Measurements from ENCODE around the gene BLOC1S4. TPM values are rescaled to one million over a fixed set of nuclear protein-coding genes. Genes with fewer than 3 reads are reported as not detected.
"Not testable (repeated sequence)": the region's sequence is repeated elsewhere in the genome, so short reads cannot be mapped to it uniquely, and the experiment has no call there.

BLOC1S4 gene
- total RNA-seq, 2 donors from 2014 or later: 19.2 to 20.8 TPM

DNA sequence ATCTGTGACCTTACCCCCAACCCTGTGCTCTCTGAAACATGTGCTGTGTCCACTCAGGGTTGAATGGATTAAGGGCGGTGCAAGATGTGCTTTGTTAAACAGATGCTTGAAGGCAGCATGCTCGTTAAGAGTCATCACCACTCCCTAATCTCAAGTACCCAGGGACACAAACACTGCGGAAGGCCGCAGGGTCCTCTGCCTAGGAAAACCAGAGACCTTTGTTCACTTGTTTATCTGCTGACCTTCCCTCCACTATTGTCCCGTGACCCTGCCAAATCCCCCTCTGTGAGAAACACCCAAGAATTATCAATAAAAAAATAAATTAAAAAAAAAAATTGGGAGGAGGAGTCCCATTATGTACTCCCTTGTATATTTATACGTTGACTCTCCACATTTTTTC, 40.4 kb downstream of the BLOC1S4 start:
- not testable (repeated sequence) for H3K9me3 ChIP-seq (ENCODE audit: control insufficient read depth, low read length, poor library complexity, severe bottlenecking); ATAC-seq; H3K27ac Mint-ChIP-seq; DNase-seq; H3K4me3 Mint-ChIP-seq; H3K36me3 Mint-ChIP-seq (ENCODE audit: low read depth); H3K27me3 Mint-ChIP-seq
- H3K4me1 Mint-ChIP-seq: peaks cover 13% of the 10 kb centered on the region

DNA sequence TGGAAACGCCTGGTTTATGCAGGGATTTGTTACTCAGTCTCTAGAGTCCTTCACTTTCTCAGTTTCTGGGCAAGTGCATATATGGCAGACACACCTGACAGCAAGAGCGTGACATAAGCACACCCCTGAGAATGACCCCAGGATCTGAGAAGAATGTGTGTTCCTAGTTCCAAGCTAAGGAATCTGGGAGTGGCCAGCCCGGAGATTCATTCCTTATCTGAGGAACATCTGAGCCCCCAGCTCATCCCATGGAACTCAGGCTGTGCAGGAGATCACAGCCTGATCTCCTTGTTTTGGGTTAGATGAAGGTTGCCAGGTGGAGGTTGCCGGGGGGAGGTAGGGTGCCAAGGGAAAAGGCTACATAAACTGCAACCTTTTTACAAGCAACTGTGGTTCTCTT, 42.8 kb downstream of the BLOC1S4 start:
- DNase-seq (no peak), ATAC-seq (no peak)
- H3K9me3 ChIP-seq (ENCODE audit: control insufficient read depth, low read length, poor library complexity, severe bottlenecking): no peaks in the 10 kb centered on the region
- no peaks in the 10 kb centered on the region for H3K36me3 Mint-ChIP-seq (ENCODE audit: low read depth)
- H3K27me3 Mint-ChIP-seq: peaks cover 7% of the 10 kb centered on the region
- peaks cover 6% of the 10 kb centered on the region for H3K4me1 Mint-ChIP-seq
- no peak overlapping the region for H3K4me3 Mint-ChIP-seq
- no peak overlapping the region for H3K27ac Mint-ChIP-seq

DNA sequence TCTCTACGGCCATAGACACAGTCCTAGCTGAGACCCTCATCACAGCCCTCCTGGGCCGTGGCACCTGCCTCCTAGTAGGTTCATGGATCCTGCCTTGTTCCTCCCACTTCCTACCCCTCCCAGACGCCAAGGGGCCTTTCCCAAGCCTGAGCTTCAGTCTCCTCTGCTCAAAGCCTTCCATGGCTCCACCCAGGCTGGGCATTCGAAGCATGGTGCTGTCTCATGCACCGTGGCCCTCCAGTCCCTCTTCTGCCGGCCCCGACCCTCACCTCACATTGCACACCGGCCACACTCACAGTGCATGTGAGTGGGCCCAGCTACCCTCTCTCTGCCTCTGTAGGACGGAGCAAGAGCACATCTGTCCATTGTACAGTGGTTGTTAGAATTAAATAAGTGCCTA, 44.9 kb downstream of the BLOC1S4 start:
- H3K4me3 Mint-ChIP-seq: no peak overlapping the region
- no peaks in the 10 kb centered on the region for H3K9me3 ChIP-seq (ENCODE audit: control insufficient read depth, low read length, poor library complexity, severe bottlenecking)
- H3K27ac Mint-ChIP-seq: no peak overlapping the region
- DNase-seq (no peak), ATAC-seq (no peak)
- peaks cover 10% of the 10 kb centered on the region for H3K4me1 Mint-ChIP-seq
- peaks cover 7% of the 10 kb centered on the region for H3K27me3 Mint-ChIP-seq
- no peaks in the 10 kb centered on the region for H3K36me3 Mint-ChIP-seq (ENCODE audit: low read depth)

DNA sequence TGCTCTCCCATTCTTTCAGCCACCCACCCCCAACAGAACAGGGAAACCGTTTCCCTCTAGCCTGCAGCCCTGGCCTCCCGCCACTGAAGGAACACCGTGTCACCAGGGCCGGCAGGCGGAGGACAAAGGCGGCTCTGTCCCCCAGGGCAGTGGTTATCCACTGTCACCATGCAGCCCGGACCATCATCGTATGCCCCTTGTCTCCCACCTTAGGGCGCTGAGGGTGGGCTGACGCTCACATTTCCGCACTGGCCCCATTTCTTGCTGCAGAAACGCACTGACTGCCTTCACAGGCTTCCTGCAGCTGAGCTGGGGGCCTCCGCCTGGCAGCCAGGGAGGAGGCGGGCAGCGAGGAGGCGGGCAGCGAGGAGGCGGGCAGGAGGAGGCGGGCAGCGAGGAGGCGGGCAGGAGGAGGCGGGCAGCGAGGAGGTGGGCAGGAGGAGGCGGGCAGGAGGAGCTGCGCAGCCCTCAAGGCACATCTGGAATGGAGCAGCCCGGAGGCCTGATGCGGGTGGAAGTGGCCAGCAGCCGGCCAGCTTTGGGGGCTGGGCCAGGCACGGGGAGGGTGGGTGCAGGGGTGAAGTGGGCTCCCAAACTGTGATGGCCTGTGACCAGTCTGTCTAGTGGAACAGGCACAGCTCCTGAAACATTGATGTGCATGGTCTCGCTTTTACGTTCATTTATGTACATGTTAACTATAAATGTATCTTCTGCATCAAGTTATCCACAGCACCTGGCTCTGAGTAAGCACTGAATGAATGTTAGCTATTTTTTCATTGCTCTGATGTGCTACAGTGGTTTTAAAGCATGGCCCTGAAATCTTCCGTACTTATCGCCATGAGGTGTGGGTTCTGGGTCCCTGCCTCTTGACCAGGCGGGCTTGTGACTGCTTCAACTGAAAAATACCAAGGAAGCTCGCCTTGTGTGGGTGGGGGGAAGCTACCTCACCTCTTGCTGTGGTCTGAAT, 46.0 kb downstream of the BLOC1S4 start:
- H3K36me3 Mint-ChIP-seq (ENCODE audit: low read depth): no peaks in the 10 kb centered on the region
- DNase-seq (peak in 1 of 3 donors; percentile 32), ATAC-seq (no peak)
- H3K27ac Mint-ChIP-seq: no peak overlapping the region
- peaks cover 18% of the 10 kb centered on the region for H3K4me1 Mint-ChIP-seq
- peaks cover 7% of the 10 kb centered on the region for H3K27me3 Mint-ChIP-seq
- H3K4me3 Mint-ChIP-seq: no peak overlapping the region
- H3K9me3 ChIP-seq (ENCODE audit: control insufficient read depth, low read length, poor library complexity, severe bottlenecking): no peaks in the 10 kb centered on the region

DNA sequence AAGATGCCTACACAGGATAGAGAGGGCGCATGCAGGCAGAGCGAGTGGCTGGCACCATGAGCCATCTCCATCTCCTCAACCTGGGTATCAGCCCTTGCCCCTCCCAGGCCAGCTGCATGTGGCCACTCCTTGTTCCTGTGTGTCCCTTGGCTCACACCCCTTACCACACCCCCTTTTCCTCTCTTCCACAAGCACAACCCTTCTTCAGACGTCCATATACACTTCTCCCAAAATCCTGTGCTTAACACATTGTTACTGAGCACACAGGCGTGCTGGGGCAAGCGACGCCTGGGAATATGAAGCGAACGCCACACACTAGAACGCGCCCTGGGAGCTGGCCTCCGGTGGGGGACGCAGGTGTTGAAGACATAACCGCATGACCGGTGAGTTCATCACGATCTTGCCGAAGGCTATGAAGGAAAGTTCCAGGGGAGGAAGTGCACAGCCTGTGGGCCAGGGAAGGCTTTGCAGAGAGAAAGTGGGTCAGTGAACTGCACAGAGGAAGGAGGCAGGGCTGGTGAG, 47.4 kb downstream of the BLOC1S4 start:
- H3K9me3 ChIP-seq (ENCODE audit: control insufficient read depth, low read length, poor library complexity, severe bottlenecking): no peaks in the 10 kb centered on the region
- Mint-ChIP-seq H3K27me3 (peaks cover 7% of the 10 kb centered on the region), H3K4me3 (no peak overlapping the region), H3K4me1 (peaks cover 21% of the 10 kb centered on the region), H3K27ac (no peak overlapping the region), H3K36me3 (ENCODE audit: low read depth) (no peaks in the 10 kb centered on the region)
- ATAC-seq (no peak), DNase-seq (no peak)

DNA sequence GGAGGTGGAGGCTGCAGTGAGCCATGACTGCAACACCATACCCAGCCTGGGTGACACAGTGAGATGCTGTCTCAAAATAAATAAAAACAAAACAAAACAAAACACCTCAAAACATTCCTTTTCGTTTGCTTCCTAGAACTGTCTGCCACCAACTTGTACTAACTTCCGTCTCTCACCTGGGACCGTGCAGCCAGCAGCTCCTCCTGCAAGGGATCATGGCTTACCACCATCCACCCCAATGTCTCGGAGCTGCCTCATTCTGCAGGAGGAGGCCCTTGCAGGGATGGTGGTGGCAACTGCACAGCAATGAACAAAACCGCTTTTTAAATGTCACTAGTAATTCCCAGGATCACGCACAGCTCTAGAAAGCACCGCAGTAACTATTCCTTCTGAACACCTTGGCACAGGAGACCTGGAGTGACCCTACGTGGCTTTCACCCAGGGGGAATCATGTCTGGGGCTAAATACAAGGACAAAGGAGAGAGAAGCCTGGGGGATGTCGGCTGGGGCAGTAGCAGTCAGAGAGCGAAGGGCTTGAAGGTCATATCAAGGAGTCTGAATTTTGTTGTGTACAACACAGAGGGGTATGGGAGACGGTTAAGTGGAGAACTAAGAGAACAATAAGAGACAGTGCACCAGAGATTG, 49.1 kb downstream of the BLOC1S4 start:
- H3K9me3 ChIP-seq (ENCODE audit: control insufficient read depth, low read length, poor library complexity, severe bottlenecking): no peaks in the 10 kb centered on the region
- Mint-ChIP-seq H3K27me3 (peaks cover 7% of the 10 kb centered on the region), H3K36me3 (ENCODE audit: low read depth) (no peaks in the 10 kb centered on the region), H3K4me1 (peaks cover 30% of the 10 kb centered on the region), H3K27ac (no peak overlapping the region), H3K4me3 (no peak overlapping the region)
- ATAC-seq (no peak), DNase-seq (no peak)

DNA sequence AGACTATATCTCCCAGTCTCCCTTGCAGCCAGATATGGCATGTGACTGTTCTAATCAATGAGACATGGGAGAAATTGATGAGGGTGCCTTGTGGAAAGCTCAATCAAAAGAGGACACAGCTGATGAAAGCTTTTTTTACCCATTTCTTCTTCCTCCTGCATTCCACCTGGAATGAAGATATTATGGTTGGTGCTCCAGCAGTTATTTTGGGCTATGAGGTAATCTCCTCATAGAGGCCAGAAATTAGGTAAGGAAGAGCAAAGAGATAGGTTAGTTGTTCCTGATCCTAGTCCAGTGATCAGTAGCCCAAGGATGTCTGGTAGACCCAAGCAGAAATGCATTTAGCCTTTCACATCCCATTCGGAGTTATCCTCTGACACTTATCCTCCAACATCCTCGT, 49.7 kb downstream of the BLOC1S4 start:
- DNase-seq: no peak

More for the DNA sequence above, 49.7 kb downstream of the BLOC1S4 start:
- peaks cover 6% of the 10 kb centered on the region for H3K27me3 Mint-ChIP-seq
- peak overlapping the region; percentile 80 for H3K27ac Mint-ChIP-seq
- H3K4me1 Mint-ChIP-seq: peaks cover 30% of the 10 kb centered on the region
- no peak for ATAC-seq
- no peaks in the 10 kb centered on the region for H3K9me3 ChIP-seq (ENCODE audit: control insufficient read depth, low read length, poor library complexity, severe bottlenecking)
- H3K36me3 Mint-ChIP-seq (ENCODE audit: low read depth): no peaks in the 10 kb centered on the region
- no peak overlapping the region for H3K4me3 Mint-ChIP-seq

Other genes with a start within 250 kb of the BLOC1S4 start
- not detected for gene PPP2R2C, start 243.6 kb upstream of the BLOC1S4 start, total RNA-seq
- 10 to 100 TPM; 27.0 to 34.9 TPM for gene MAN2B2, start 141.0 kb upstream of the BLOC1S4 start, total RNA-seq
- gene MRFAP1, start 75.5 kb upstream of the BLOC1S4 start, total RNA-seq: 100 to 1,000 TPM; 158 to 163 TPM
- gene S100P, start 22.3 kb upstream of the BLOC1S4 start, total RNA-seq: 1 to 10 TPM; 2.1 to 3.8 TPM
- 10 to 100 TPM; 29.3 to 33.0 TPM for gene MRFAP1L1, start 6.3 kb upstream of the BLOC1S4 start, total RNA-seq
- gene KIAA0232, start 66.6 kb downstream of the BLOC1S4 start, total RNA-seq: 10 to 100 TPM; 16.1 to 16.7 TPM
- 10 to 100 TPM; 49.1 to 55.2 TPM for gene TBC1D14, start 193.7 kb downstream of the BLOC1S4 start, total RNA-seq

Data from T-helper 17 cell (primary cell).